HG03457 (cell line): Measurements from ENCODE around the gene SLC6A19.

Experiments used
- ATAC-seq: cut with Tn5 transposase; IDR thresholded peaks from one replicate; pipeline ENCODE4 v1.9.1; 2021; ENCODE audit warnings: moderate number of reproducible peaks; ENCODE audit not compliant: unreplicated experiment

The SLC6A19 gene

DNA sequence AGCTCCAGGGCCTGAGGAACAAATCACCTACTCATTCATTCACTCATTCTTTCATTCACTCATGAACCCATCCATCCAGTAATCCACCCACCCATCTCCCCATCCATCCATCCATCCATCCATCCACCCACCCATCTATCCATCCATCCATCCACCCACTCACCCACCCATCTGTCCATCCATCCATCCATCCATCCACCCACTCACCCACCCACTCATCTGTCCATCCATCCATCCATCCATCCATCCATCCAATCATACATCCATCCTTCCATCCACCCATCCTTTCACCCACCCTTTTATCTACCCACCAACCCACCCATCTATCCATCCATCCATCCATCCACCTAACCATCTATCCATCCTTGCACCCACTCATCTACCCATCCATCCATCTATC is 35.5 kb upstream of the SLC6A19 start:
- no peak for ATAC-seq

DNA sequence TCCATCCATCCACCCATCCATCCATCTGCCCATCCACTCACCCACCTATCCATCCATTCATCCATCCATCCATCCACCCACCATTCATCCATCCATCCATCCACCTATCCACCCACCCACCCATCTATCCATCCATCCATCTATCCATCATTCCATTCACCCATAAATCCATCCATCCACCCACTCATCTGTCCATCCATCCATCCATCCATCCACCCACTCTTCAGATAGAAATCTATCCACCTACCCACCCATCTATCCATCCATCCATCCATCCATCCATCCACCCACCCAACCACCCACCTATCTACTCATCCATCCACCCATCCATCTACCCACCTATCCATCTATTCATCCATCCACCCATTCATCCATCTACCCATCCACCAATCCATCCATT is 35.0 kb upstream of the SLC6A19 start:
- no peak for ATAC-seq

DNA sequence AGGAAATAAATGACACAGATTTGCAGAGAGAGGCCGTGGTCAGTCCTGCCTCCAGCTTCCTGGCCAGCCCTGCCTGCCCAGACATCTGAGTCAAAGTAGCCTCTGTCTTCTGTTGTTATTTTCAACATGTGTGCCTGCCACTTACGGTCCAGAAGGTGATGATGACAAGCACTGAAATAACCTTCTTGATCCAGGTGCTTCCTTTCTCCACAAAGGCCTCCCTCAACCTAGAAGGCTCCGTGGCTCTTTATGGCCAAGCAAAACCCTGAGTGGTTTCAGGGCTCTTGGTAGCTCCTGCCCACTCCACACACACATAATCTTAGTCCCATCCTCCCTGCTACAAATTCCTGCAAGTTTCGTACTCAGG is 34.1 kb upstream of the SLC6A19 start:
- no peak for ATAC-seq

DNA sequence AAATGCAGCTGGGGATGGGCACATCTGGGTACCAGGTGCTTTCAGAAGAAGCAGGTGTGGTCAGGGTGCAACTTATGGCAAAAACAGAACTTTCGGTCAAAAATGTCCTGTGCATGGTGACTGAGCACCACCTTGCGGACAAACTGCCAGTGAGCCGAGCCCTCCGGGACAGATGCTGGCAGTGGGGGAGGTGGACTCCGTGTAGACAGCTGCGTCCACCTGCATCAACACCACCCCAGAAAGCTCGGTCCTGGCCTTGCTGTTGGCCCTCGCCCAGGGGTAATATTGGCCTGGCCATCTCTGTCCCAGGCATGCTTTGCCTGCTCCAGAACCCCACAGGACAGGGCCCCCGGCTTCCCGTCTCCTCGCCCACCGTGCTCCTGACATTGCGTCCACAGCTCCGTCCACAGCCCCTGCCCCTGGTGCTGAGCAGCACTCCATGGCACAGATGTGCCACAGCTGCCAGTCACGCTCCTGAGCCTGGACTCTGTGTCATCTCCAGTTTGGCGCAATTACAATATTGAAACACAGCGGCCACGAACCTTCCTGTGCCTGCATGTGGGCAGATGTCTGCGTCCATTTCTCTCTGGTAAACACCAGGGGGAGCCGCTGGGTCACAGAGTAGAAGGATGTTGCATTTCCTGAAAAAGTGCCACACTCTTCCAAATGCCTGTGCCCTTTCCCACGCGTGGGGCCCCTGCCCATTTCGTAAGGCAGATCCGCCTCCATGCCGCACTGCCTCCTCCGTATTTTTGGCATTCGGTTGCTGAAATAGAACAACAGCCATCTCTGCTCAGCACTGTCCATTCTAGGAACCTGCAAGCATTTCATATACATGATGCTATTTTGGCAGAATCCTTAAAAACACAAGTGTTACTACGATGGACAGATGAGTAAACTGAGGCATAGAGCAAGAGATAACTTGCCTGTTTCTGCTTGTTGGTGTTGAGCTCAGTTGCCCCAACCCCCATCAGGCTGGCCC is 33.4 kb upstream of the SLC6A19 start:
- no peak for ATAC-seq

DNA sequence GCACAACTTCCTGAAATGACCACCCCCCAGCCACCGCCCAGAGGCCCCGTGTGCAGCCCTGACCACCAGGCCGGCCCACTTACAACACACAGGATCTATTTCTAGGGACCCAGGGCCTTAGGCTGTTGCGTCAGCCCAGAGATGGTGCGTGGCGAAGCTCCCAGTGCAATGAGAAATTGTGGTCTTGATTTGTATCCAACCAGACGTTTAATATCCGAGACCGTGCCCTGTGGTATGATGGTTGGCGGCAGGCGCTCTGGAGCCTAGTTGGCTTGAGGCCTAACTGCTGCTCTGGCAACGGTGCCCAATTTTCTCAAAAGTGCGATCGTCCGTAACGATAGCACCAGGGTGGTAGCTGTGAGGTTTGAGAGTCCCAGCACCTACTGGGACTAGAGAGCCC is 32.6 kb upstream of the SLC6A19 start:
- ATAC-seq: no peak

DNA sequence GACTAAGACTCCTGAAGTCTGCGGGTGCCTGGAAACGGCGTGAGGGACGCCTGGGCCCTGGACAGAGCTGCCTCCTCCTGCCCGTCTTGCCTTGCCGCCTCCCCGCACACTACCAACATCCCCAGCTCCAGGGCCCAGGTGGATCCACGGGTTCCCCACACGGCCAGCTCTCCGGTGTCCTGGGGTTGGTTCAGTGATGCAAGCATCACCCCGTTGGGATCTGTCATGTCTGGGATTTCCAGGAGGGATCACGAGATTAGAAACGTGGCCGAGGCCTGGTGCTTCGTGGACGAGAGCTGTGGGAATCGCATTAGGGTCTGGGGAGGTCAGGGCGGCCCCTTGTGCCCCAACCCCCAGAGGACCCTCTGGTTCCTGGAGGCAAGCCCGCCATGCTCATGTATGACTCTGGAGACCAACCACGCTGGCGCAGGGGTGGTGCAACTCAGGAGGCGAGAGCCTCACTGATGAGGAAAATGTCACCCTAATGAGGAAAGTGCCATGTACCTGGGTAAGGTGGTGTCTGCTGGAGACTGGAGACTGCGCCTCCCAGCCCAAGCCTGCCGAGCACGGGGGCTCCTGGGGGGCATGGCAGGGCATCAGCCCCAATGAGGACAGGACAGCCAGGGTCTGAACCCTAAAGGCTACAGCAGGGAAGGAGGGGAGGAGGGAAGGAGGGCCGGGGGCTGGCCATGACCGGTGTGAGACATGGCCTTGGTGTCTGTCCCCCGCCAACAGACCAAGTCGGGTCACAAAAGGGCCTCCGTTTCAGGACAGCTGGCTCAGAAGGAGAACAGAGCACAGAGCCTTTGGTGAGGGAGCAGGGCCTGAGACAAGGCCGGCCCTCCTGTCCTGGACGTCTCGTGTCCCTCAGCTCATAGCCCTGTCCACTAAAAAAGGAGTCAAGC is 31.9 kb upstream of the SLC6A19 start:
- no peak for ATAC-seq

DNA sequence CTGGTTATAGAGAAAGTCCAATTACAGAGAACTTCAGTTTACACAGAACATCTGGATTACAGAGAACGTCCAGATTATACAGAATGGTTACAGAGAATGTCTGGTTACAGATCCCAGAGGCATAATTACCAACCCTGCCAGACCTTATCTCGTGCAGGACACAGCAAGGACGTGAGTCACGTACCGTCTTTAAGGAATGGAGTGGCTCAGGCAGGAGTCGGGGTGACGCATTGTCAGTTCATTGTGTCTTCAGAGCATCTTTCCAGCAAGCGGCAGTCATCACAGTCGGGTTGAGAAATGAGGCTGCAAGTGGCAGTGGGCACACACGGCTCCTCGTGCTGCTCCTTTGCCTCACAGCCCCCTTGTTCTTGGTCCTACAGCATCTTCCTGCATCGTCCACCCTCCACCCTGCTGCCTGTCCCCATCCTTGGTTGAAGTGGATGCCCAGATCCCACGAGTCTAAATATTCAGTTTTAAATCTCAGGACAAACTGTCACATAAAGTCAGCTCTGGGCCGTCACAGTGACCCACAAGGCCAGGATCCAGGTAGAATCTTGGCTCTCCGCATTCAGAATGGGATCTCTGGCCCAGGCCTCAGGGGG is 30.0 kb upstream of the SLC6A19 start:
- no peak for ATAC-seq

DNA sequence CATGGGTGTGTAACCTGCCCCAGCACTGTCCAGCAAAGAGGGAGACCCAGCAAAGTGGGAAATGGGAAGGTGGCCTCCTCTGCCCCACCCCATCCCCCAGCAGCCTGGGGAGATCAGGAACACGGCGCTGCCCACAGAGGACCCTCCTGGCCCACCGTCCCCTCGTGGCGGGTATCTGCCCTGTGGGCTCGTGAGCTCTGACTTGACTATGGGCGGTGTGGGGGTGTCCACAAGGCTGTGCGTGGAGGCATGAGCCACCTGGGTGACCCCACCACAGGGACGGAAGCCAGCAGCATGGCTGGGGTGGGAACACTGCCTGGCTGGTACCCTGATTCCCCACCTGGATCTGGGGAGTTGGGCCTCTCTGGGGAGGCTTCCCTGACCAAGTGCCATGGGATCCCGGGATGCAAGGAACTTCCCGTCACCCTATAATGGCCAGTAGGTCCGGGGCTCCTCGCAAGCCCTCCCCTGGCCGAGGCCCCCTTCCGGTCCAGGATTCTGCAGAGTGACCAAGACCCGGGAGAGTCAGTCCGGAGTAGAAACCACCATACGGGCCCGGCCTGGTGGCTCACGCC is 29.3 kb upstream of the SLC6A19 start:
- ATAC-seq: no peak

DNA sequence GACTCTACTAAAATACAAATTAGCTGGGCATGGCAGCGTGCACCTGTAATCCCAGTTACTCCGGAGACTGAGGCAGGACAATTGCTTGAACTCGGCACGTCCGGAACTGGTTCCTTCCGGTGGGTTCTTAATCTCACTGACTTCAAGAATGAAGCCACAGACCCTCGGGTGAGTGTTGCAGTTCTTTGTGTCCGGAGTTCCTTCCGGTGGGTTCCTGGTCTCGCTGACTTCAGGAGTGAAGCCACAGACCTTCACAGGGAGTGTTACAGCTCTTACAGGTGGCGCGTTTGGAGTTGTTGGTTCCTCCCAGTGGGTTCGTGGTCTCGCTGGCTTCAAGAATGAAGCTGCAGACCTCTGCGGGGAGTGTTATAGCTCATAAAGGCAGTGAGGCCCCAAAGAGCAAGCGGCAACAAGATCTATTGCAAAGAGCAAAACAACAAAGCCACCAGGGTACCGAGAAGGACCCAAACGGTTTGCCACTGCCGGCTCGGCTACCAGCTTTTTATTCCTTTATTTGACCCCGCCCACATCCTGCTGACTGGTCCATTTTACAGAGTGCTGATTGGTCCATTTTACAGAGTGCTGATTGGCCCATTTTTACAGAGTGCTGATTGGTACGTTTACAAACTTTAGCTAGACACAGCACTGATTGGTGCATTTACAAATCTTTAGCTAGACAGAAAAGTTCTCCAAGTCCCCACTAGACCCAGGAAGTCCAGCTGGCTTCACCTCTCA is 28.6 kb upstream of the SLC6A19 start:
- ATAC-seq: no peak

DNA sequence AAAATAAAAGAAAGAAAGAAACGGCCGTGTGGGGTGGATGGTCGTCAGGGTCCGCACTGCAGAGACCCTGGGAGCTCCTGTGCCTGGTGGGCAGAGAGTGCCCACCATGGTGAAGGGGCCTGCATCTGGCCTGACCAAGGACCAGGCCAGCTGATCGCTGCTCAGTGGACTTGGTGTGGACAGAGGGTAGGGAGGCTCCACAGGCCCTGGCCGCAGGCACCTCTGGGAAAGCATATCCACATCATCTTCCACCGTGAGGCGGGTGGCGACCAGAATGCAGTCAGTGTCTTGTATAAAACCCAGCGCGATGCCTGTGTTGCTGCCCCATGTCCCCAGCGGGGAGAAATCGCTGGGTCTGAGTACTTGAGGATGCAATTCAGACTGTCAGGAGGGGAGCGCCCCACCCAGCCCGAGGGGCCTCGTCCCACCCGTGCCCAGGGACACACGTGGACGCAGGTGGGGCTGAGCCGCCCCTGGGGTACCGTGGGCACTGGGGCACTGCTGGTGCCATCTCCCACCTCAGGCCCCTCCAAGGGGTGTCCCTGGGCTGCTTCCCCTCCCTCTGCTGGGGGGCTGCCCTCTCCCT is 27.8 kb upstream of the SLC6A19 start:
- no peak for ATAC-seq

DNA sequence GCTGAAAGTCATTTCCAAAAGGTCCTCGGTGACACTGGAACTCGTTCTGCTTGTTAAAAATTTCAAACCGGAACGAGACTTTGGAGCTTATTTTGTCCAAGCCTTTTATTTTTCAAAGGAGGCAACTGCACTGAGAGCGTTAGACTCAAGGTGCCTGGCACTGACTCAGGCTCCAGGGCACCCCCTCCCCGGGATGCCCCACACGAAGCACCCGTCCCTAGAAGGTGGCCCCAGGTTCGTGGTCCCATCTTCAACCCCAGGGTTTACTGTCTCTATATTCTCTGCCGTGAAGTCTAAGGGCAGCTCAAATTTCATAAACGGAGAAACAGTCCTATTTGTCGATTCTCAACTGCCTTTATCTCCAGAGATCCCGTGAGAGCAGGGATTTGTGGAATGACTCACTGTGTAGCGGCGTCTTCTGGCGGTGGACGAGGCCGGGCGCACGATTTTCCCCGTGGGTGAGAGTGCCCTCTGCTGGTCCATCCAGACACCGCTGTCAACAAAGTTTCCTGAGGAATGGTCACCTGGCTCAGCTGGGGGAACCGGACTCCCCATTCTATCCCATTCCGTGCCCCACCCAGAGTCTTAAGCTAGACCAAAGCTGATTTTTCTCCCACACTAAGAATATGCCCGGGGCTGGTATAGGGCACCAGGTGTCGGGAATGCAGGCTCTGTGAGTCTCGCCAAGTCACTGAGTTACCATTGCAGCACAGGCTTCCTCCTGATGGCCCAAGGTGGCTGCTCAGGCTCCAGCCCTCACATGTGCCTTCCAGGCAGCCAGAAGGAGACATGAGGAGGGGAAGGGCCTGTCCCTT is 27.1 kb upstream of the SLC6A19 start:
- ATAC-seq: no peak

DNA sequence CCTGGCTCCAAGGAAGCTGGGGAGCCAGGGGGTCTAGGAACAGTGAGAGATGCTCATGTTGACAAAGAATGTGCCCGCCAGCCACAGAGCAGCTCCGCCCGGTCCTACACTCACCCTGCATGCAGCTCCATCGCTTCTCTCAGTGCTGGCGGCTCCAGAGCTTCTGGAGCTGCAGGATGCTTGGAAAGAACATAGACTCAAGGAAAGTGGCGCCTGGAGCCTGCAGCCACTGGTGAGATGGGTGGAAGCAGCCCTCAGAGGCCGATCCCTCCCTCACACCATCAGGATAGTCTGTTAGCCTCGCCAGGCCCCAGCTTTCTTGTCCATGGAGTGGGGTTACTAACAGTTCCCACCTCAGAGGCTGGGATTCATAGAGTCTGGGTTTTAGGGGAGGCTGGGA is 26.4 kb upstream of the SLC6A19 start:
- ATAC-seq: no peak

DNA sequence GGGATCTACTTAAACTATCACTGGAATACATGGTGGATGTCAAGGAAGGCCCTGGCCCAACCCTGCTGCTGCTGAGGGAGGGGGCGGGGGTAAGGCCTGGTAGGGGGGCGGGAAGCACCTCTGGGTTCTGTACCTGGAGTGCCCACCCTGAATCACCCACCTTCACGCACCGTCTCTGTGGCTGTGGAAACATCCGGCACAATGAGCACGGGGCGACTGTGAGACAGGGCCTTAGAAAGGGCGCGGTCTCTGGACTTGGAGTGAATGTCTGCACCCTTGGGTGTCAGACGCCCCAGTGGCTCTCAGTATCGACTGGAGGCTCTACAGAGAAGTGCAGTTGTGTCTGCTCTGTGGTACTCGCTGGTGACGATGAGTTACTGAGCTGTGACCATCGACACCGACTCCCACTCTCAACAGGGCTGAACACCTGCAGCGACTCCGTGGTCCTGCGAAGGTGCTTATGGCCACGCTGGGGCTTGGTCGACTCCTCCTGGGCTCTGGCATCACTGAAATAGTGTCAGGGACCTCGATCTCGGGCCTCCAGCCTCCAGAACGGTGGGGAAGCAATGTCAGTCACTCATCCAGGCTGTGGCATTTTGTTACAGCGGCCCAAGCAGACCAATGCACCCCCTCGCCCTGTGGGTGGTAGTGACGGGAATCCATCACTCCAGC is 25.5 kb upstream of the SLC6A19 start:
- no peak for ATAC-seq

DNA sequence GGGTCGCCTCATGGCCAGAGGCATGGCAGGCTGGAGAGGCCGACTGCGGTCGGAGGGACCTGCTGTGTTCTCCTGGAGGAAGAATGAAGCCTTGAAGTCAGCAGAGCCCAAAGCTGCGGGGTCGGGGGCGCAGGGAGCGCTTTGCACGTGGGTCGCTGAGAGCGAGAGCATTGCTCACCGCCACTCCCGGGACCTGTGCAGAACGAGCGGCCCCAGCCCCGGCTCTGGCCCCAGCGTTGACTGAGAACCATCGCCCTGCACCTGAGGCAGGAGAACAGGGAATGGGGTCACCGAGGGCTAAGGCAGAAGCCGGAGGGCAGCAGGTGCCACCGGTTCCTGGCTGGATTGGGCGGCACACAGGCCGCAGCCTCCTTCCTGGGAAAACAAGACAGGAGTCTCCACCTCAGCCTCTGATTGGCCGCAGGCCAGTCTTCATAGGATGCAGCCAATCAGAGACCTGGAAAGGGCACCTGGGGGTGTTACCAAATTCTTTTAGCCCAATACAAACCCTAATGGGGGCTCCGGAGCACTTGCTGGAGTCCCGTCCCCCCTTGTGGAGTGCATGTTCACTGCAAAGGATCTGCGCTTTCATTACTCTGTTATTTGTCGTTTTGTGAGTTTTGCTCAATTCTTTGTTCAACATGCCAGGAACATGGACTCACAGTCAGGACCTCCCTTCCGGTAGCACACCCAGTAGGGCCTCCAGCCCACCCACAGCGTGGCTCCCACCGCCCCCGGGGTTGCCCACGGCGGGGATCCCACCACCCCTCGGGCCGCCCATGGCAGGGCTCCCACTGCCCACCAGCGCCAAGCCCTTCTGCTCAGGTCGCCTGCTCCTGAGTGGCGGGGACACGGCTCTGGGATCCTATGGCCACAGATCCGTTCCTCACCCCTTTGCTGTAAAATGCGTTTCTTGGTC is 24.7 kb upstream of the SLC6A19 start:
- no peak for ATAC-seq

DNA sequence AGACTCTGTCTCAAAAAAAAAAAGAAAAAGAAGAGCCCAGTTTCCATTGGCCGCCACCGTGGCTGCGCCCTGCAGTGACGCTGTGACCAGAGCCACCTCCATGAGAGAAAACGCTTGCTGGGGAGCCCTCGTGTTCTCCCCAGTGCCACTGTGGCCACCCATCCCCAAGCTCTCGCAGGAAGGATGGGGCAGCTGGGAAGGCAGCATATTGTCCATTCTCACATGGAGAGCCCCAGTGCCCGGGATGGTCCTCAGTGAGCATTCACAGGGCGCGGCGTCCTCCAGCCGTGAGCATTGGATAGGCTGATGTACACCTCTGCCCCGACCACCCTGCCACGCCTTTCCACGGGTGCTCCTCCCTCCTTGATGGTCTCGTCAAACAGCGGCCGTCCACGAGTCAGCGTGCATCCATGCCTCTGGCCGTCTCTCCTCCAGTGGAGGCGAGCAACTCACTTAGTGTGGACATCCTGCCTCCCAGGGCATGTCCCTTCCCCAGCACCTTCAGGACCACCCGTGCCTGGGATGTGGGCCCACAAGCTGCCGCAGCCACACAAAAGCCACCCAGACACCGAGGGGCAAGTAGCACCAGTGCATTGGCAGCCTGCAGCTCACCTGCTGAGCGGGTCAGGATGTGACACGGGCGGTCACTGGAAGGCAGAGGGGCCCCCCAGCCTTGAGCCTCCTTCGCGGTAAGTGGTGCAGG is 23.4 kb upstream of the SLC6A19 start:
- ATAC-seq: no peak

DNA sequence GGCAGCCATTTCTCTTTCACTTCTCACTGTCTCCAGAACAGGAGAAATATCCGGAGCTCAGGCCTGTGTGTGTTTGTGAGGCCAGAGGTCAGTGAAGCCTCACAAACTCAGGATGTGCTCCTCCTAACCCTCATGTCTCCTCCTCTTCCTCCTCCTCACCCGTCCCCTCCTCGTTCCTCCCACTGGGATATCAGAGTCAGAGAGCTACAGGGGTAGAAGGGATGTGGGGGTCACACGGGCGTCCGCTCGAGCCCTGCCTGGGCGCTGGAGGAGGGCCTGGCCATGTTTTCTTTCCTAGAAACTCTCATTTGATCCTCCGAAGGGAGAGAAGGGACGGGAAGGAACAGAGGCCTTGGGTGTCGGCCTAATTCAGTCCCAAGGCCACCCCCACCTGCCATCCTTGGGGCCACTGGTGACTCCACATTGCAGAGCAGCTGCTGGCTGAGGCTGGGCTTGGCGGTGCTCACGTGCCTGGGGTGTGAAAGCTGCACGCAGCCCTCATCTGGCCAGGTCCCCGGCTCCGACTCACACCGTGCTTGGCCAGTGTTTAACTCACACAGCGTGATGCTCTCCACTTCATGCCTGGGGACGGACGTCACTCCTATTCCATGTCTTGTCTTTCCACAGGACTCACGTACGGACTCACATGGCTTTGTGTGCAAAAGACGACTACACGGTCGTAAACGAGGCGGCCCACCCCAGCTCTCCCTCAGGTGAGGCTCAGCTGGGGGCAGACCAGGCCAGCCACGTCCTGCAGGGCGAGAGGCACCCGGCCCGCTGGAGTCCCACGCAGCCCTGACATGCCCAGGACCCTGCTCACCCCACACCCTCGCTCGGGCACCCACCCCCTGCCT is 22.6 kb upstream of the SLC6A19 start:
- no peak for ATAC-seq
